A673 (cell line): Measurements from ENCODE around the gene MYBPC3.

Experiments used
- CTCF ChIP-seq: fragments of 300-800, 200-600 bp; sonication (generic); conservative IDR thresholded peaks from 2 replicates; pipeline ENCODE4 v1.5.1; 2017; ENCODE audit warnings: low read depth, mild to moderate bottlenecking, antibody characterized with exemption, low read length, moderate library complexity, mixed read lengths
- EZH2 ChIP-seq: fragments of 200-600 bp; sonication (generic); IDR thresholded peaks from 2 replicates; pipeline ENCODE4 v1.6.1; 2017; ENCODE audit warnings: borderline replicate concordance, low read depth, mild to moderate bottlenecking, mixed read lengths, antibody characterized with exemption, low read length; ENCODE audit not compliant: poor library complexity, severe bottlenecking

GRCh38 chr11:47389577-47390421 lies 37.3 kb upstream of the MYBPC3 start:
- no peak for TF ChIP-seq CTCF
- TF ChIP-seq EZH2, result no peak
